Inflammatory macrophage treated with lipopolysaccharide for 1 hour (primary cell): Measurements from ENCODE around the gene MFGE8.
A peak's percentile ranks its signal among the peaks of the same experiment; 100 is the strongest.

Experiments
- DNase-seq, 2 donors: peaks; one replicate each; pipeline ENCODE4 v3.0.0-alpha.2; 2020 to 2022

Gene MFGE8

DNA sequence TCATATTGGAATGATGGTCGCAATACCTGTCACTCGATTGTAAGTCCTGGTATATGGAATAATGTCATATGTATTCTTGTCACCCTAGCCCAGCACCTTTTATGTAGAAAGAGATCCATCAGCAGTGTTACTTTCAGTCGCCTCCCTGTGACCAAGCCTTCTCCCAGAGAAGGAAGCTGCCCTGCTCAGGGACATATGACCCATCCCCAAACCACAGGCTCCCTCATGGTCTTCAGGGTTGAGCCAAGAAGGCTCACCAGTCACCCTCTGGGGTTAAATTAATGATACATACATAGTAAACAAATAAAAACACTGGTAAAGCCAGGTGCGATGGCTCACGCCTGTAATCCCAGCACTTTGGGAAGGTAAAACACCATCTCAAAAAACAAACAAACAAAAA, 4.6 kb upstream of the MFGE8 start:
- DNase-seq, result peak; percentile 19 to 37

GRCh38 chr15:88915354-88915753, 2.2 kb upstream of the MFGE8 start:
- DNase-seq, result no peak

- peak in 1 of 2 donors; percentile 10 for DNase-seq
Observed at GRCh38 chr15:88913850-88914169, 631 bp upstream of the MFGE8 start.

DNA sequence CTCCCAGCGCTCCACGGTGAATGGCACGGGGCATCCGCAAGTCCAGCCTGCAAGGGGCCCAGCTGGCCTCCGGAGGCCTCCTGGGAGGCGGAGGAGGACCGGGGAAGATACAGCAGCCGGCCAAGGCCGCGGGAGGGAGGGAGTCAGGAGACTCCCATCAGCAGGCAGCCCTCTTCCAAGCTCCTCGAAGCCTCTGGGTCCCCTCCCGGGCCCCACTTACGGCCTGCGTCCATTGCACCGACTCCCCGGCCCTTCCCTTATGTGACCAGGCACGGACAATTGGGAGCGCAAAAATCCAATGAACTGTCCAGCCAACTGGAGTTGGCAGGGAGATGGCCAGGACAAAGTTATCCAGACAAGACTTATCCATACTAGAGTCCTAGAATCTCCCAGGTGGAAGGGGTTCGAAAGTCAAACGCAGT, 668 bp downstream of the MFGE8 start:
- no peak for DNase-seq

- no peak for DNase-seq
Observed at GRCh38 chr15:88911766-88912118, 1.4 kb downstream of the MFGE8 start.

- DNase-seq, result no peak
Observed at GRCh38 chr15:88909956-88910831, 3.0 kb downstream of the MFGE8 start.

GRCh38 chr15:88908697-88909621, 4.2 kb downstream of the MFGE8 start:
- DNase-seq, result no peak

- DNase-seq, result no peak
Observed at GRCh38 chr15:88908123-88908522, 5.1 kb downstream of the MFGE8 start.

GRCh38 chr15:88907111-88907510, 6.1 kb downstream of the MFGE8 start:
- DNase-seq, result no peak

DNA sequence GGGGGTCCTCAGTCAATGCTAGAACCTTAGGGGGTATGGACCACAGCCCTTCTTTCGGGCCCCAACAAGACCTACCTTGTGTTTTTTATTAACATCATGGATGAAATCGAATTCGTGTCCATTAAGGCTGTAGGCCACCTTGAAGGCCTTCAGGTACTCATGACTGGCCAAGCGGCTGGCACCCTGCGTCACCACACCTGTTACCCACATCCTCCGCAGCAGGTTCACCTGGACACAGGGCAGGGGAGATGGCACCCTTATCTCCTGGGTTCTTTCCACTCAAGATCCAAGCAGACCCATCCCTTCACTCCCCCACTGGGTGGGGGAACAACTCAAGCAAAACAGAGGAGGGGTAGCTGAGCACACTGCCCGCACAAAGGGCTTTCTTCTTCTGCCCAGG, 6.6 kb downstream of the MFGE8 start:
- no peak for DNase-seq

DNA sequence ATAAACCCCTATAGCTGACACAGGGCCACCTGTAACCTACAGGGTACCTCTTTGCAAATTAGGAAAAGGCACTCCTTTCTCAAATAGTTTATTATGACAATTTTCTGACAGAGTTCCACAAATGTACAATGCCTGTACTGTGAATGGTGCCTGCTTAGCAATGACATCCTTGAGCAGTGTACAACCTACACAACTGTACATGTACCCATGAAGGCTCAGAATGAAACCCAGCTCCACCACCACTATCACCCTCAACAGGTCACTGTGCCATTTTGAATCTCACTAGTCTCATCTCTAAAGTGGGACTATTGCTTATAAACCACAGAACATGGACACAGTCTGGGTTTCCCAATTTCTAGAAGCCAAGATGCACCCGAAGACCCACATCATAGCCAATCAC, 7.0 kb downstream of the MFGE8 start:
- DNase-seq, result no peak

GRCh38 chr15:88905576-88905975, 7.6 kb downstream of the MFGE8 start:
- no peak for DNase-seq

DNA sequence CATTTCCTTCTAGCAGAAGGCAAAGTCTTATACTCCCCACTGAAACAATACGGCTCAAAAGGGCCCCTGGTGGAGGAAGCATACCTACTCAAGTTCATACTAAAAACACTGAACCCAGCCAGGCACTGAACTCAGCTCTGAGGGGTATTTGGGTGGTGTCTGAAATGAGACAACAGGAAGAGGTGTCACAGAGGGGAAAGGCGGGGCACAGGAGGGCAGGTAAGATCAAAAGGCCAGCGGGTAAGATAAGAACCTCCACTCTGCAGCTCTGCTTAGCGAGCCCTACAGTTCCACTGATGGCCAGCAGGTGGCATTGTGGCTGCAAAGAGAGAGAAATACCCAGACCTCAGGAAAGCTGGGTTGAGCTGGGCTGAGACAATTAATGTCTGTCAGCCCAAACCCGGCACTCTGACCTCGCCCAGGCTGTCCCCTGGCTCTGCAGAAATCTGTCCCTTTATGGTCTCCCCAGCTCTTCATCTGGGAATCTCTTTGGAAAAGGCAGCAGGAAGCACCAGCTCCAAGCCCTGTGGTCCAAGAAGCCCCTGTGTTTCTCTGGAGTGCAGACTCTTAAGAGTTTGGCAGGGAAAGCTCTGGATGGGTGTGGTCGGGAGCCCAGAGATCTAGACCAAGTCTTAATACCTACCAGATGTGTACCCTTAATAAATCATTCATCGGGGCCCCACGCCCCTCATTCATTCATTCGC, 8.4 kb downstream of the MFGE8 start:
- DNase-seq, result peak; percentile 37 to 93

GRCh38 chr15:88904257-88904623, 8.9 kb downstream of the MFGE8 start:
- no peak for DNase-seq

DNA sequence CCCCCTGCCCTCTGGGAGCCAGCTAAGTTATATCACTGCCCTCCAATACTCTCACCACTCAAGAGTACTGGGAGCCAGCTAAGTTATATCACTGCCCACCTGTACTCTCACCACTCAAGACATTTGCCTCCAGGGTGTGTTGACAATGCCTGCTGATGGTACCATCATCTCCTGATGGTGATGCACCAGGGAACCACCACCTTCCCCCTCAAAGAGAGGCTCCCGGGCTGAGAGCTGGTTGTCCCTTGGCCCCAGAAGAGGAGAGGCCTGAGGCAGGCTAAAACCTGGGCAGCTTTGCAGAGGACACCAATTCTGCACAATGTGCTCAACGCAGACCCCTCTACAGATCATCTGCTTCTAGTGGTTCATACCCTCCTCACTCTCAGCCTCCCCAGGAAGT, 10.3 kb downstream of the MFGE8 start:
- DNase-seq, result no peak

- DNase-seq, result no peak
Observed at GRCh38 chr15:88902221-88902835, 10.9 kb downstream of the MFGE8 start.

DNA sequence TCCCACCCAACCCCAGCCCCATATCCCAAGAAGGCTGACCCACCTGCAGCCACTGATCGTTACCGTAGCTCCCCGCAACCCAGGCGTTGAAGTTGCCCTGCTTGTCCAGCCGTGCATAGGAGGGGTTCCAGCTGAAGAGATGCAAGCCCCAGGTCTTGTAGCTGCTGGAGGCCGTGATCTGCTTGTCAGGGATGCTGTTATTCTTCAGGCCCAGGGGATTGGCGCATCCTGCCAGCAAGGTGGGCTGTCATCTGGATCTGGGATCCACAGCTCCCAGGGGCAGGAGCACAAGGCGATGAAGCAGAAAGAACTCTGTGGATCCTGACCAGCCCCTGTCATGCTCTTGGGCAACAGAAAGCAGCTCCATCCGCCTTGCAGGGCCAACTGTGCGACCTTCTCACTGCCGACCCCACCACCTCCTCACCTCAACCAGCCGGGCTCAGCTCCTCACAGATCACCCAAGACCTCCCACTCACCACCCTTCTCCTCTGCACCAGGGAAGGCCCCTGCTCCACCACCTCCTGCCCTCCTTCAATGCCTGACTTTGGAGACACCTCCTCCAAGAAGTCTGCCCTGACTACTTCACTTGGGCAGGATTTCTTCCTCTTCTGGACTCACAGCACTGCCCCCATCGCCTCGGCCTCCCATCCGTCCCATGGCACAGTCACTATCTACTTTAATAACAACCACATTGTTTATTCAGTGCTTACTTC, 11.5 kb downstream of the MFGE8 start:
- no peak for DNase-seq

- no peak for DNase-seq
Observed at GRCh38 chr15:88900982-88901418, 12.2 kb downstream of the MFGE8 start.

DNA sequence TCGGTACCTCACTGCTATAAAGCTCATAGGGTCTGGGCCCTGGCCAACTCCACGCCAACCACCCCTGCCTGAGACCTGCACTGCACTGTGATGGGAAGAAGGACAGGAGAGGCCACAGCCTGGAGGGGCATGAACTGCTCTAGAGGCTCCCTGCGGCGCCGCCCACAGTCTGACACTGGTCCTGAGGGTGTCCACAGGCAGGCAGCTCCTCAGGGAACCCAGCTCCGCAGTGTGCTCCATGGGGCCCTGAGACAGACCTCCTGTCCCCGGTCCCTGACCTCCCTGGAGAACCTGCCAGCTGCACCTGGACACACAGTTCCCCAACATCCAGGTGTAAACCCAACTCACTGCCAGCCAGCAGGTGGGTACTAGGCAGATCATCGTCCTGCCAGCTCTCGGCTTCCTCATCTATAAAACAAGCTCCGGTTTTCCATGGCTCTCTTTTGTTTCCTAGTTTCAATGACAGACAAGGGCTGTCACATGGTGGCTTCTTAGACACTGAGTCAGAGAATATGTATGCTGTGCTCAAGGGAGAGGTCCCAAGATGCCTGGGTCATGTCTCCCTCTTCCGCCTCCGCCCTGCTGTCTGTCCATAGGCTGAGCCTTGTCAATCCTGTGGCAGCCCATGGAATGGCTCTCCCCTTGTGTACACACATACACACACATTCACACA, 12.7 kb downstream of the MFGE8 start:
- peak in 1 of 2 donors; percentile 7 for DNase-seq

- DNase-seq, result no peak
Observed at GRCh38 chr15:88899251-88899650, 13.9 kb downstream of the MFGE8 start.

GRCh38 chr15:88898736-88899135, 14.4 kb downstream of the MFGE8 start:
- DNase-seq, result no peak
